ENCODE data around the gene PRR23A.

- TF ChIP-seq, protein P1, sequence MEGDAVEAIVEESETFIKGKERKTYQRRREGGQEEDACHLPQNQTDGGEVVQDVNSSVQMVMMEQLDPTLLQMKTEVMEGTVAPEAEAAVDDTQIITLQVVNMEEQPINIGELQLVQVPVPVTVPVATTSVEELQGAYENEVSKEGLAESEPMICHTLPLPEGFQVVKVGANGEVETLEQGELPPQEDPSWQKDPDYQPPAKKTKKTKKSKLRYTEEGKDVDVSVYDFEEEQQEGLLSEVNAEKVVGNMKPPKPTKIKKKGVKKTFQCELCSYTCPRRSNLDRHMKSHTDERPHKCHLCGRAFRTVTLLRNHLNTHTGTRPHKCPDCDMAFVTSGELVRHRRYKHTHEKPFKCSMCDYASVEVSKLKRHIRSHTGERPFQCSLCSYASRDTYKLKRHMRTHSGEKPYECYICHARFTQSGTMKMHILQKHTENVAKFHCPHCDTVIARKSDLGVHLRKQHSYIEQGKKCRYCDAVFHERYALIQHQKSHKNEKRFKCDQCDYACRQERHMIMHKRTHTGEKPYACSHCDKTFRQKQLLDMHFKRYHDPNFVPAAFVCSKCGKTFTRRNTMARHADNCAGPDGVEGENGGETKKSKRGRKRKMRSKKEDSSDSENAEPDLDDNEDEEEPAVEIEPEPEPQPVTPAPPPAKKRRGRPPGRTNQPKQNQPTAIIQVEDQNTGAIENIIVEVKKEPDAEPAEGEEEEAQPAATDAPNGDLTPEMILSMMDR (IDR thresholded peaks at IDR 0.05) = no peak
- TF ChIP-seq MAX (CRISPR knock-in tag; IDR thresholded peaks at IDR 0.05) = no peak
- no peak for TF ChIP-seq PRRX2 (CRISPR knock-in tag; IDR thresholded peaks at IDR 0.05)
- TF ChIP-seq, protein P2, sequence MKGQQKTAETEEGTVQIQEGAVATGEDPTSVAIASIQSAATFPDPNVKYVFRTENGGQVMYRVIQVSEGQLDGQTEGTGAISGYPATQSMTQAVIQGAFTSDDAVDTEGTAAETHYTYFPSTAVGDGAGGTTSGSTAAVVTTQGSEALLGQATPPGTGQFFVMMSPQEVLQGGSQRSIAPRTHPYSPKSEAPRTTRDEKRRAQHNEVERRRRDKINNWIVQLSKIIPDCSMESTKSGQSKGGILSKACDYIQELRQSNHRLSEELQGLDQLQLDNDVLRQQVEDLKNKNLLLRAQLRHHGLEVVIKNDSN (CRISPR knock-in tag; IDR thresholded peaks at IDR 0.05) = no peak
- no peak for TF ChIP-seq HMGXB4 (CRISPR knock-in tag; IDR thresholded peaks at IDR 0.05)
- TF ChIP-seq TEAD4 (CRISPR knock-in tag; IDR thresholded peaks at IDR 0.05) = no peak
Observed at GRCh38 chr3:139052802-139053600, 46.9 kb upstream of the PRR23A start.
